HPDE6-E6E7 (cell line): Measurements from ENCODE around the gene ENG.
"Not testable (repeated sequence)": the region's sequence is repeated elsewhere in the genome, so short reads cannot be mapped to it uniquely, and the experiment has no call there.

Experiments used
- DNase-seq: peaks from one replicate; pipeline ENCODE4 v3.0.0; 2011; ENCODE audit warnings: missing footprints; ENCODE audit errors: extremely low spot score

The ENG gene

GRCh38 chr9:127878652-127879390 lies 24.4 kb upstream of the ENG start:
- DNase-seq = no peak

DNA sequence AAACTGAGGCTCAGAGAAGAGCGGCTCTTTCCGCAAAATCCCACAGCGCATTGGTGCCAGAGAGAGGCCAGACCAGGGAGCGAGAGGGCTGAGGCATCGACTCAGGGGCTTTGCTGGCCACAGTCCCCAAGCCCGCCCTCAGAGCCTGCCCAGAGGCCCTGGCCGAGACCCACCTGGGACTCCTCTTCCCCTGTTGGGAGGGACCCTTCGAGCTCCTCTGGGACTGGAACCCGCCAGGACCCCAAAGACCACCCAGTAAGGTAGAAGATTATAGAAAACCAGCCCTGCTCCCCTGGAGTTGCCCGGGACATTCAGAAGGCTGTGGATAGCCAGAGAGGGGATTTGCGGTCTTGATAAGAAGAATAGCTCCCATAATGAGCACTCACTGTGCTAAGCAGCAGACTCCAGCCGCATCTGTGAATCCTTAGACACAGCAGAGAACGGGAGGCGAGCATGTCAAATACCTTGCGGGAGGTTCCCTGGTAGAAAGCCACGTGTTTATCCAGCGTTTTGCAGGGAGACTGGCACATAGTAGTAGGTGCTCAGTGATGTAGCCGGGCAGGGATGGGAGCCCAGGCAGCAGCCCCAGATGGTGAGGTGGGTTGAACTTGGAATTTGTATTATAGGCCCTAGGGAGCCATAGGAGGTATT lies 23.7 kb upstream of the ENG start:
- DNase-seq = no peak

GRCh38 chr9:127877566-127877998 lies 23.1 kb upstream of the ENG start, which contains the start of gene AK1:
AK1 (minus strand) TSS chr9:127877675; CDS start chr9:127874617, 3,058 bp downstream.
- DNase-seq = peak; percentile 60

DNA sequence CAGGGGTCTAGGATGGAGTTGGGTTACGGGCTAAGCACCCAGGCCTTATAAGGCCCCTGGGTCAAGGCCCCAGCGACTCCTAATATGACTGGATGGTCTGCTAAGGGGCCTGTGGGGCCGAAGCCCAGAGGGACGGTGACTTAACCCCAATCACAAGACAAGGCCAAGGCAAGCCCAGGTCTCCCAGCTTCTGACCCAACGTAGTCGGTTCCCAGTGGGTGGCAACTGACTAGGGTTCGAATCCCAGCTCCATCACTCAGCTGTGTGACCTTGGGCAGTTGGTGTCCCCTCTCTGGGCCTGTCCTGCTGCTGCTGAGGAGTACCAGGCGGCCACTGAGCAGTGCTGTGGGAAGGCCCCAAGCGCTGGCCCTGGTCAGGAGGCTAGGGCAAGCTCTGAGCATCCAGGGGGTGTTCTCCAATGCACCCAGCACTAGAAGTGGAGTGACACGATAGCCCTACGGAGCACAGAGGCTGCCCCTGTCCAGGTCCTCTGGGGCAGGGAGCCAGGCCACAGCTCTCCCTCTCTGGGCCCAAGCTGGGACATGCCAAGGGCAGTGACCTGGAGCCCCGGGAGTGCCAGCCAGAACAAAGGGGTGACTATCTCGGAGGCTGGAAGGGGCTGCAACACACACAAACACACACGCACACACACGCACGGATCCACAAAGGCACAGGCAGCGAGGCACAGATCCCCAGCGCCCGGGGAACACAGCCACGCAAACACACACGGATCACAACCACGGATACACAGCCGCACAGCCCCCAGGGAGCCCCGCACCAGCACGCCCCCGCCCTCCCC lies 22.5 kb upstream of the ENG start:
- DNase-seq = no peak

- no peak for DNase-seq
Measured at GRCh38 chr9:127876026-127876763, 21.7 kb upstream of the ENG start.

- no peak for DNase-seq
Measured at GRCh38 chr9:127875306-127875966, 21.0 kb upstream of the ENG start.

- DNase-seq = peak; percentile 75
Measured at GRCh38 chr9:127874301-127875221, 20.1 kb upstream of the ENG start.

- DNase-seq = no peak
Measured at GRCh38 chr9:127873886-127874285, 19.4 kb upstream of the ENG start.

- DNase-seq = no peak
Measured at GRCh38 chr9:127873223-127873691, 18.8 kb upstream of the ENG start.

- no peak for DNase-seq
Measured at GRCh38 chr9:127872369-127873222, 18.1 kb upstream of the ENG start.

- no peak for DNase-seq
Measured at GRCh38 chr9:127871531-127871930, 17.1 kb upstream of the ENG start.

DNA sequence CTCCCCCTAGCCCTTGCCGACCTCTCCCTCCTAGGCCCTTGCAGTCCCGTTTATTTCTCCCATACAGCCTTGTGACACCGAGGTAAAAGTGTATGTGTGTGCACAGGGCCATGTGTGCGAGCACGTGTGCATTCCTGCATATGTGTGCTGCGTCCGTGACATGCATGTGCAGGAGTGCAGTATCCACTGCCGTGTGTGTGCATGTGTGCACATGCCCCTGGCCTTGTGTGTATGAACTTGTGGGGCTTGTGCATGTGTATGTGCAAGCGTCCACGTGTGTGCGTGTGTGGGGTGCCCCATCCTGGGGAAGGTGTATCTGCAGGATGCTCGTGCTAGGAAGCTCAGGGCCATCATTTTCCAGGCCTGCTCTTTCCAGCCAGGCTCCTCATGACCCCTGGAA lies 16.4 kb upstream of the ENG start:
- no peak for DNase-seq

DNA sequence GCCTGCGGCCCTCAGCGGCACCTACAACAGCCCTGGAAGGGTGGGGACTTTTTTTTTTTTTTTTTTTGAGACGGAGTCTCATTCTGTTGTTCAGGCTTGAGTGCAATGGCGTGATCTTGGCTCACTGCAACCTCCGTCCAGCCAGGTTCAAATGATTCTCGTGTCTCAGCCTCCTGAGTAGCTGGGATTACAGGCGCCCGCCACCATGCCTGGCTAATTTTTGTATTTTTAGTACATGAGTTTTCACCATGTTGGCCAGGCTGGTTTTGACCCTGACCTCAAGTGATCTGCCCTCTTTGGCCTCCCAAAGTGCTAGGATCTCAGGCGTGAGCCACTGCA lies 15.7 kb upstream of the ENG start:
- DNase-seq = not testable (repeated sequence)

- peak; percentile 93 for DNase-seq
Measured at GRCh38 chr9:127869310-127870152, 15.1 kb upstream of the ENG start.

DNA sequence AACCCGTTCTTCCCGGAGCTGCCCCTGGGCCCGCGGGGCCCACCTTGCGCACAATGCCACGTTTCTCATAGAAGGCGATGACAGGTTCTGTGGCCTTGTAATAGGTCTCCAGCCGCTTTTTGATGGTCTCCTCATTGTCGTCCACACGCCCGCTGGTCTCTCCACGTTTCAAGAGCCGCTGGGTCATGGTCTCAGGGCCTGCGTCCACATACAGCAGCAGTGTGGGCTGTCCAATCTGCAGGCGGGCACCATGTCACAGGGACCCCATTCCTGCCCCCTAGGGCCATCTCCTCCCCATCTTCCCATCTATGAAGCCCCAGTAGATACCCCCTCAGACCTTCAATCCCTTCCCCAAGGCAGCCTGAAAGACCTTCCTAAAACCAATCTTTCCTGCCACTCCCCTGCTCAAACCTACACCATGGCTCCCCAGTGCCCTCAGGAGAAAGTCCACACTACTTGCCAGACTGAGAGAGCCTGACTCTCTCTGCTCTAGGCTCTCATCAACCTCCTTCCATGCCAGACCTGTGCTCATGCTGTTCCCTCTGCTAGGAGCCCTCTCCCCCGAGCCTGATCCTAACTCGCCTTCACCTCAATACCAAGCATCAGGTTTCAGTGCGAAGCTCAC lies 13.9 kb upstream of the ENG start:
- no peak for DNase-seq

DNA sequence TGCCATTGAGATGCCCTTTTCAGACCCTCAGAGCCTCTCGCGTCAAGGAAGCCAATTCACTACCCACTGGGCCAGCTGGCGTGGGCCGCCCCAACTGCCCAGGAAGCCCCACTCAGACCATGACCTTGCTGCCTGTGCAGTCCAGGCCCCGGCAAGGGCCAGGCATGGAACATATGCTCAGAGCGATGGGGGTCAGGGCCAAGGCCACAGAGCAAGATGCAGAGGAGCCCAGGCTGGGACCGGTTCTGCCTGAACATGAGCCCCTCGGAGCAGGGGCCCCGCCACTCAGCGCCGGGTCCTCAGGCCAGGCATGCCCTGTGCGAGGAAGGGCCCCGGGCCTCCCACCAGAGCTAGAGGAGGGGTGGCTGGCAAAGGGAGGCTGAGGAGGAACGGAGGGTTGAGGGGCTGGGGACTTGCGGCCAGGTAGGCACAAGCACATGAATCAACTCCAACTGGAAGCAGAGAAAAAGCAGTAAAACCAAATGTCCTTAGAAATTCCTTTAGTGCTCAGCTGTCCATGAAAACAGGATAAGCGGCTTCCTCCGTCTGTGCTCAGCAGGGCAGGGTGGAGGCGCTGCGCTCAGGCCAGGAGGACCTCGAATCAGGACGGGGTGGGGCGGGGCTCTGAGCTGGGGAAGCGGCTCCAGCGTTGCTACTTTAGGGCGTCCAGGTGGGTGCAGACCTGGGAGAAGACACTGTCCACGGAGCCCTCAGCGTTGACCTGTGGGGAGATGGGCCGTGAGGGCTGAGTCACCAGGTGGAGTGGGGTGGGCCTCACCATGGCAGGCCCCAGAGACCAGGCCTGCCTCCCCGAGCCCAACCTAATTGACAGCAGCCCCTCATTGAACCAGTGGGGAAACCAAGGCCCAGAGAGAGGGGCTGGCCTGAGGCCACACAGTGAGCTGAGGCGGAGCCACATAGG lies 13.2 kb upstream of the ENG start:
- no peak for DNase-seq

DNA sequence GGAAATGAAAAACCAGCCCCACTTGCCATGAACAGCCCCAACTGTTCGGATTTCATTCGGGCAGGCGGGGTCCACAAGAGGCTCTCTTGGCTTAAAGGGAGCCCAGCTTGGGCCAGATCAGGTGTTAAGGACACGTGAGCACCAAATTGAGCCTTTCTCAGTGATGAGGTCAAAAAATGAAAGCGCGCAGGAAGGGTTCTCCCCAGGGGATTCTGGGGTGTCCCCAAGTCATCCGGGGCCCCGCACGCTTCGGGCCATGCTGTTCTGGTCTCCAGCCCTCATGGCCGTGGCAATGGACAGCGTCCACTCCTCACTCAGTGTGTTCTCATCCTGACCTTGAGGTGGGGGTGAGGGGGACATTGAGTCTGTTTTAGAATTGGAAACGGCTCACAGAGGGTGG lies 12.1 kb upstream of the ENG start:
- DNase-seq = no peak
